NCI-H2081 (cell line): ENCODE data around the gene COL12A1.

Experiments
- DNase-seq, 2 experiments: peaks; one replicate each; lab custom pipeline; 2025; lab: John Stamatoyannopoulos, UW

Gene COL12A1

GRCh38 chr6:75143191-75143590 lies 62.7 kb downstream of the COL12A1 start:
- no peak for DNase-seq

GRCh38 chr6:75142721-75143120 lies 63.1 kb downstream of the COL12A1 start:
- no peak for DNase-seq

- no peak for DNase-seq
Measured at GRCh38 chr6:75135876-75136275, 70.0 kb downstream of the COL12A1 start.

GRCh38 chr6:75135450-75135849 lies 70.4 kb downstream of the COL12A1 start:
- no peak for DNase-seq

GRCh38 chr6:75130784-75131183 lies 75.1 kb downstream of the COL12A1 start:
- DNase-seq: no peak

- no peak for DNase-seq
Measured at GRCh38 chr6:75128878-75129570, 76.8 kb downstream of the COL12A1 start.

GRCh38 chr6:75126518-75126917 lies 79.3 kb downstream of the COL12A1 start:
- no peak for DNase-seq

- DNase-seq: no peak
Measured at GRCh38 chr6:75124983-75125382, 80.9 kb downstream of the COL12A1 start.

- no peak for DNase-seq
Measured at GRCh38 chr6:75124085-75124484, 81.8 kb downstream of the COL12A1 start.

- DNase-seq: no peak
Measured at GRCh38 chr6:75118925-75119515, 86.8 kb downstream of the COL12A1 start.

- DNase-seq: no peak
Measured at GRCh38 chr6:75117701-75118100, 88.2 kb downstream of the COL12A1 start.

GRCh38 chr6:75116946-75117345 lies 88.9 kb downstream of the COL12A1 start:
- no peak for DNase-seq

- DNase-seq: no peak
Measured at GRCh38 chr6:75115481-75115880, 90.4 kb downstream of the COL12A1 start.

- DNase-seq: no peak
Measured at GRCh38 chr6:75114806-75115205, 91.0 kb downstream of the COL12A1 start.

- no peak for DNase-seq
Measured at GRCh38 chr6:75114195-75114594, 91.7 kb downstream of the COL12A1 start.

- no peak for DNase-seq
Measured at GRCh38 chr6:75113446-75113845, 92.4 kb downstream of the COL12A1 start.

- no peak for DNase-seq
Measured at GRCh38 chr6:75109765-75110164, 96.1 kb downstream of the COL12A1 start.

GRCh38 chr6:75109022-75109421 lies 96.8 kb downstream of the COL12A1 start:
- no peak for DNase-seq

GRCh38 chr6:75108333-75108974 lies 97.4 kb downstream of the COL12A1 start:
- no peak for DNase-seq

GRCh38 chr6:75107913-75108312 lies 97.9 kb downstream of the COL12A1 start:
- no peak for DNase-seq

GRCh38 chr6:75106426-75106825 lies 99.4 kb downstream of the COL12A1 start:
- no peak for DNase-seq

- no peak for DNase-seq
Measured at GRCh38 chr6:75103431-75103830, 102.4 kb downstream of the COL12A1 start.

GRCh38 chr6:75102301-75102700 lies 103.6 kb downstream of the COL12A1 start:
- no peak for DNase-seq
